Measurements from ENCODE around the gene CAMK1G.

The CAMK1G gene

DNA sequence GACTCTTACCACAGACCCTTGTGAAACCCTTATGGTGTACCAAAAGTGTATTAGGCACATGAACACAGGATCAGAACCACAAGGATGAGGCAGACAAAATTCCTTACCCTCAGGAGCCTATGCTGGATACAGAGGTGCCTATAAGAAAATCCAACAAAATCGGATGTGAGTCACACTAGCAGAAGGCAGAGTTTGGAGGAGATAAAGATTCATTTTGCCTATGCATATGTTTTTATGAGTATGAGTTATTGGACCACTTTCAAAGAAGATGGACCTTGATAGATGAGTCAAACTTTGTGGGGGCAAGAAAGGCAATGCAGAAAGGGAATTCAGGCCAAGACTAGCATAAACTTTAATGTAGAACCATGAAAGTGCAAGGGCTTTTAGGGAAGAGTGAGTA, 17.0 kb downstream of the CAMK1G start:
- DNase-seq (ENCODE audit: low read depth), result peak; percentile 70

GRCh38 chr1:209601809-209602657, 18.5 kb downstream of the CAMK1G start:
- peak; percentile 48 for DNase-seq (ENCODE audit: low read depth)

DNA sequence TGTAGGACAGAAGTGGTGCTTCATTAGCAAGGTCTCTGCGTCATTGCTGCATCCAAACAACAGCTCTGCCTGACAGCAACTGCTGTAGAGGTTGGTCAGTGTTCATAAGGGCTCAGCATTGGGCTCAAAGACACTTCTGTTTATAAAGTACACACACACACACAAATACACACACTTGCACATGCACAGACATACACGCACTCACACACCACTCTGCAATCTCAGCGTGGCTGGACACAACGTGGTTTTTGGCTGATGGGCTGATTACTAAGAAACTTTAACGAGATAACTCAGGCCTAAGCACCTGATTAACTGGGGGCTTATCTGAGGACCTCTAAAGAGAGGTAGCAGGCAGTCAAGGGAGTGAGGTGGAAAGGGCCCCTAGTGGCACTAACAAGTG, 20.4 kb downstream of the CAMK1G start:
- DNase-seq (ENCODE audit: low read depth), result no peak

GRCh38 chr1:209607102-209607794, 23.7 kb downstream of the CAMK1G start:
- peak; percentile 54 for DNase-seq (ENCODE audit: low read depth)

DNA sequence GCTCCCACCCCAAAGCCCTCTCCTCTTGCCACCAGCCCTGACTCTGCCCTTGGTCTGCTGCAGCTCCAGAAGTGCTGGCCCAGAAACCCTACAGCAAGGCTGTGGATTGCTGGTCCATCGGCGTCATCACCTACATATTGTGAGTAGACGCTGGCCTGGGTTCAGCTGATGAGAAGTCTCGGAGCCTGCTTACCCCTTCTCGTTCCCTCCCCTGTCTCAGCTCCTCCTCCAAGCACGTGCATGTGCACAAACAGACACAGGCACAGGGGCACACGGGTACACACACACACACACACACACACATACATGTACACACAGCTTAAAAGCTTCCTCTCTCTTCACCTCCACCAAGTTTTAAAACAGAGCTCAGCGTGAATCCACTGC, 24.3 kb downstream of the CAMK1G start:
- no peak for DNase-seq (ENCODE audit: low read depth)

DNA sequence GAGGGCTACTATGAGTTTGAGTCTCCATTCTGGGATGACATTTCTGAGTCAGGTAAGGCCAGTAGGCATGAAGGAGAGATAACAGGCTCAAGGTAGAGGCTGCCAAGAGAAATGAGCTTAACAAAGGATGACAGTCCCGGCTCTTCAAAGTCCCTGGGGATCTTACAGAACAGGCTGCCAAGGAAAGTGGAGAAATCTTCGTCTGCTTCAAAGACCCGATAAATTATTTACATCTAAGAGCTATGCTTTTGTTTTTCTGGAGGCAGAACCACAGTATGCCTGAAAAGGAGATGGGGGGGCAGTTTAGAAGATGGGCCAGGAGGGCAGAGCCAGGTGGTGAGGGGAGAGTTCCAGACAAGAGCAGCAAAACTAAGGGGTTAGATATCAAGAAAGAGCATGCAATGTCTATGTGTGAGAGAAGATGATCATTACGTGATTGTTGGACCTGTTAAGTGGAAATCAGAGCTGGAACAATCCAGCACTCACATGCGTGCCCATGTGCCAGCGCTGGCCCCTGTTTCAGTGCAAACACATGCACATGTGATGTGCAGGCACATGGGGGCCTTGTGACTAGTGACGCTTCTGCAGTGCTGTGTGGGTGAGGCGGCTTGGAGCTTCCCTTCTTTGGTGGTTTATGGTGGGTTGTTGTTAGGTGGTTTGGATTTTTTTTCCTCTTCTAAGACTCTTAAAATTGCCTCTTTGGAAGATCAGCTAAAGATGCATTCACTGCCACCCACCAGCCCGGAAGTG, 25.7 kb downstream of the CAMK1G start:
- DNase-seq (ENCODE audit: low read depth), result no peak

- DNase-seq (ENCODE audit: low read depth), result no peak
Measured at GRCh38 chr1:209609791-209610630, 26.5 kb downstream of the CAMK1G start.

DNA sequence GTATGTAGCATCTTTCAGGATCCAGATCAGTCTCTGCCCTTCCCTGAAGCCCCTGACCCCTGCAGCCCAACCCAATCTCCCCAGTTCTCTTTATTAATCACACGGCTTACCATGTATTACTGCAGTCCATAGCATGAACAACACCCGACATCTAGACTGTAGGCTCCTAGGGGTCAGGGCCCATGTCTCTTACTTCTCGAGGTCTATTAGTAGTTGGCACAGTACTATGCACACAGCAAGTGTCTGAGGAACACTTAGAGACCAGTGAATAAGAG, 27.1 kb downstream of the CAMK1G start:
- no peak for DNase-seq (ENCODE audit: low read depth)

GRCh38 chr1:209611771-209612570, 28.5 kb downstream of the CAMK1G start:
- DNase-seq (ENCODE audit: low read depth), result no peak

DNA sequence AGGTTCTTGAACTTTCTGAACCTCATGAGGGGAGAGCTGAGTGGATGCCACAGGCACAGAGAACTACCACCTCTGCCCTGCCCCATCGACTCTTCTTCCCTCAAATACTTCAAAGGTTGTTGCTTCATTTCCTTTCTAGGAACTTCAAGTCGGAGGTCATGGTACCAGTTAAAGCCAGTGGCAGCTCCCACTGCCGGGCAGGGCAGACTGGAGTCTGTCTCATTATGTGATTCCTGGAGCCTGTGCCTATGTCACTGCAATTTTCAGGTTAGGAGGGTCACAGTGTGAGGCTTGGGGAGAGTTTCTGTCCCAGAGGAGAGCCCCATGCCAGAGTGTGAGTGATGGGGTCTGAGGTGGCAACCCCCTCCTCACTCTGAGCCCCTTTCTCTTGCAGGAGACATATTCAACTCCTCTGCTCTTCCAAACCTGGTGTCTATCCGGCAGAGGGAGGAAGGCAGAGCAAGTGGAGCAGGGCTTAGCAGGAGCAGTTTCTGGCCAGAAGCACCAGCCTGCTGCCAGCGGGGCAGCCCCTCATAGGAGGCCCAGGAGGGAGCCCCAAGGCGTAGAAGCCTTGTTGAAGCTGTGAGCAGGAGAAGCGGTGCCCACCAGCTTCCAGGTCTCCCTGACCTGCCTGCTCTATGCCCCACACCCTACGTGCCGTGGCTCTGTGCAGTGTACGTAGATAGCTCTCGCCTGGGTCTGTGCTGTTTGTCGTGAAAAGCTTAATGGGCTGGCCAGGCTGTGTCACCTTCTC, 29.3 kb downstream of the CAMK1G start:
- no peak for DNase-seq (ENCODE audit: low read depth)

GRCh38 chr1:209613400-209614150, 30.1 kb downstream of the CAMK1G start:
- DNase-seq (ENCODE audit: low read depth), result no peak

DNA sequence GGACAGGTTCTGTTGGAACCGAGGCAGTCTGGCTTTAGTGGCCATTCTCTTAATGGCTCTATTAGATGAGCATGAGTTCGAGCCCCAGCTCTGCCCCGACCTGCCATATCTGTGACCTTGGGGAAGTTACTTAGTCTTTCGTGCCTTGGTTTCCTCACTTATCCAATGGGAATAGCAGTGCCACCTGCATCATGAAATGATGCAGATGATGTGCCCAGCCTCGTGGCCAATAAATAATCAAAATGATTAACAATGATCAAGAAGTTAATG, 30.6 kb downstream of the CAMK1G start:
- no peak for DNase-seq (ENCODE audit: low read depth)

GRCh38 chr1:209614906-209615305, 31.4 kb downstream of the CAMK1G start:
- DNase-seq (ENCODE audit: low read depth), result no peak

- no peak for DNase-seq (ENCODE audit: low read depth)
Measured at GRCh38 chr1:209616366-209617046, 33.0 kb downstream of the CAMK1G start.

GRCh38 chr1:209617047-209617673, 33.6 kb downstream of the CAMK1G start:
- DNase-seq (ENCODE audit: low read depth), result no peak

- no peak for DNase-seq (ENCODE audit: low read depth)
Measured at GRCh38 chr1:209617755-209618154, 34.2 kb downstream of the CAMK1G start.

GRCh38 chr1:209618291-209618690, 34.8 kb downstream of the CAMK1G start:
- DNase-seq (ENCODE audit: low read depth), result no peak

- DNase-seq (ENCODE audit: low read depth), result peak; percentile 44
Measured at GRCh38 chr1:209618756-209619420, 35.4 kb downstream of the CAMK1G start.
